Hepatocyte (in vitro differentiated cells): ENCODE data around the gene BBLN. TPM values are rescaled to one million over a fixed set of nuclear protein-coding genes. Genes with fewer than 3 reads are reported as not detected.

Experiments used
- DNase-seq: peaks from one replicate; pipeline ENCODE4 v3.0.0-alpha.2; 2016; ENCODE audit warnings: low spot score
- H2AFZ ChIP-seq: fragments of 200-600 bp; sonication (generic); 2 replicates; pipeline ENCODE4 v1.6.0; 2016; ENCODE audit warnings: antibody characterized with exemption, mild to moderate bottlenecking
- H3K27ac ChIP-seq: fragments of 200-600 bp; sonication (generic); 2 replicates; pipeline ENCODE4 v1.5.1; 2016; ENCODE audit warnings: mild to moderate bottlenecking
- H3K27me3 ChIP-seq: fragments of 200-600 bp; sonication (generic); 2 replicates; pipeline ENCODE4 v1.6.1; 2016
- H3K36me3 ChIP-seq: fragments of 200-600 bp; sonication (generic); replicated peaks from 2 replicates; pipeline ENCODE4 v1.5.1; 2016; ENCODE audit warnings: low read depth; ENCODE audit not compliant: insufficient read depth
- H3K4me1 ChIP-seq: fragments of 200-600 bp; sonication (generic); 2 replicates; pipeline ENCODE4 v1.5.1; 2016; ENCODE audit warnings: mild to moderate bottlenecking, moderate library complexity; ENCODE audit not compliant: insufficient read depth
- H3K4me2 ChIP-seq: fragments of 200-600 bp; sonication (generic); 2 replicates; pipeline ENCODE4 v1.6.0; 2016
- H3K4me3 ChIP-seq: fragments of 200-600 bp; sonication (generic); 2 replicates; pipeline ENCODE4 v1.5.1; 2016; ENCODE audit warnings: mild to moderate bottlenecking
- H3K79me2 ChIP-seq: fragments of 200-600 bp; sonication (generic); 2 replicates; pipeline ENCODE4 v1.6.0; 2017; ENCODE audit warnings: mild to moderate bottlenecking
- H3K9me2 ChIP-seq: fragments of 200-600 bp; sonication (generic); replicated peaks from 2 replicates; pipeline ENCODE4 v1.6.0; 2017; ENCODE audit warnings: mild to moderate bottlenecking; ENCODE audit not compliant: insufficient read depth
- H3K9me3 ChIP-seq: fragments of 200-600 bp; sonication (generic); 2 replicates; pipeline ENCODE4 v1.5.1; 2016; ENCODE audit warnings: low read depth, mild to moderate bottlenecking
- H4K20me1 ChIP-seq: fragments of 200-600 bp; sonication (generic); 2 replicates; pipeline ENCODE4 v1.6.0; 2016; ENCODE audit warnings: mild to moderate bottlenecking; ENCODE audit not compliant: insufficient read depth, poor library complexity, severe bottlenecking
- EZH2 ChIP-seq: fragments of 200-600 bp; sonication (generic); IDR thresholded peaks from 2 replicates; pipeline ENCODE4 v1.6.1; 2016; ENCODE audit warnings: antibody characterized with exemption, mild to moderate bottlenecking, borderline replicate concordance
- EZH2phosphoT487 ChIP-seq: fragments of 200-600 bp; sonication (generic); IDR thresholded peaks from one replicate; pipeline ENCODE4 v1.6.1; 2018; ENCODE audit warnings: antibody characterized with exemption, mild to moderate bottlenecking, low read depth, moderate library complexity; ENCODE audit not compliant: unreplicated experiment, severe bottlenecking
- WGBS: methylation state at CpG from one replicate; pipeline ENCODE4 v1.1.6; 2016; ENCODE audit warnings: low lambda C conversion rate; ENCODE audit errors: missing lambda C conversion rate; 5-methylcytosine and 5-hydroxymethylcytosine counted together
- polyA plus RNA-seq: library from polyadenylated mRNA; unstranded; fragments of >200 nt; fragmentation: Nextera tagmentation; extraction: Ambion mirVana; gene quantifications from 2 replicates; pipeline ENCODE4 v1.2.1, GENCODE V29; 2016
- total RNA-seq: library from RNA; depleted of rRNA; stranded (reverse); fragments of >200 nt; gene quantifications from 2 replicates; pipeline ENCODE4 v1.2.3, GENCODE V29; 2014
- TF ChIP-seq, protein P1 (sequence below): fragments of 200-600 bp; sonication (generic); IDR thresholded peaks from 2 replicates; pipeline ENCODE4 v1.5.1; 2016; ENCODE audit warnings: antibody characterized with exemption, mild to moderate bottlenecking; ENCODE audit not compliant: poor library complexity

BBLN gene
- total and polyA plus RNA-seq, 2 experiments from 2014 or later: 92.6 to 102 TPM

DNA sequence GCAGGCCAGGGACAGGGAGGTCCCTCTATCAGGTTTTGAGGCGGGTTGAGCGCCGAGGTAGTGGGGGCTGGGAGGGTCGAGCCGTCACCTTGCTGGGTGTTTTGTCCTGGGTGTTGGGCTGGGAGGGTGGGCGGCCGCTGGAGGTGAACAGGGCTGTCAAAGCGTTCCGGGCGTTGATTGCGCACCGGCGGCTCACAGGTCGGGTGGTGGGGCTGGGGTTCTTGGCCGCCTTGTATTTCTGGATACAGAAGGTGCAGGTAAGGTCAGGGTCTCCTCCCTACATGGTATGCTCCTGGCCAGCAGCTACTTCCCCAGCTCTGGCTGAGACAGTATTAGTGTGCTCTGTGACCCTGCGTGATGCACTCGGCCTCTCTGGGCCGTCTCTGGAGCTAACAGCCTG is 6.1 kb downstream of the BBLN start:
- no peaks in the 10 kb centered on the region for H3K36me3 ChIP-seq
- WGBS: 93% methylated on average over 13 of the region's 18 CpGs
- no peaks in the 10 kb centered on the region for H3K27me3 ChIP-seq

GRCh38 chr9:128167209-128167608 is 7.1 kb downstream of the BBLN start:
- no peaks in the 10 kb centered on the region for H3K27me3 ChIP-seq
- no peak for DNase-seq
- WGBS: 100% methylated on average over 4 of the region's 4 CpGs

More for the DNA sequence above, 6.1 kb downstream of the BBLN start:
- H3K4me1 ChIP-seq: no peaks in the 10 kb centered on the region
- H3K9me2 ChIP-seq: no peaks in the 10 kb centered on the region
- H3K9me3 ChIP-seq: no peaks in the 10 kb centered on the region
- no peaks in the 10 kb centered on the region for H3K79me2 ChIP-seq
- no peak overlapping the region for H2AFZ ChIP-seq
- no peaks in the 10 kb centered on the region for H4K20me1 ChIP-seq
- H3K4me2 ChIP-seq: no peak overlapping the region
- no peak overlapping the region for H3K4me3 ChIP-seq
- DNase-seq: no peak
- no peak overlapping the region for H3K27ac ChIP-seq
- no peak for TF ChIP-seq EZH2phosphoT487
- no peak for TF ChIP-seq EZH2
- TF ChIP-seq, protein P1, sequence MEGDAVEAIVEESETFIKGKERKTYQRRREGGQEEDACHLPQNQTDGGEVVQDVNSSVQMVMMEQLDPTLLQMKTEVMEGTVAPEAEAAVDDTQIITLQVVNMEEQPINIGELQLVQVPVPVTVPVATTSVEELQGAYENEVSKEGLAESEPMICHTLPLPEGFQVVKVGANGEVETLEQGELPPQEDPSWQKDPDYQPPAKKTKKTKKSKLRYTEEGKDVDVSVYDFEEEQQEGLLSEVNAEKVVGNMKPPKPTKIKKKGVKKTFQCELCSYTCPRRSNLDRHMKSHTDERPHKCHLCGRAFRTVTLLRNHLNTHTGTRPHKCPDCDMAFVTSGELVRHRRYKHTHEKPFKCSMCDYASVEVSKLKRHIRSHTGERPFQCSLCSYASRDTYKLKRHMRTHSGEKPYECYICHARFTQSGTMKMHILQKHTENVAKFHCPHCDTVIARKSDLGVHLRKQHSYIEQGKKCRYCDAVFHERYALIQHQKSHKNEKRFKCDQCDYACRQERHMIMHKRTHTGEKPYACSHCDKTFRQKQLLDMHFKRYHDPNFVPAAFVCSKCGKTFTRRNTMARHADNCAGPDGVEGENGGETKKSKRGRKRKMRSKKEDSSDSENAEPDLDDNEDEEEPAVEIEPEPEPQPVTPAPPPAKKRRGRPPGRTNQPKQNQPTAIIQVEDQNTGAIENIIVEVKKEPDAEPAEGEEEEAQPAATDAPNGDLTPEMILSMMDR: no peak

DNA sequence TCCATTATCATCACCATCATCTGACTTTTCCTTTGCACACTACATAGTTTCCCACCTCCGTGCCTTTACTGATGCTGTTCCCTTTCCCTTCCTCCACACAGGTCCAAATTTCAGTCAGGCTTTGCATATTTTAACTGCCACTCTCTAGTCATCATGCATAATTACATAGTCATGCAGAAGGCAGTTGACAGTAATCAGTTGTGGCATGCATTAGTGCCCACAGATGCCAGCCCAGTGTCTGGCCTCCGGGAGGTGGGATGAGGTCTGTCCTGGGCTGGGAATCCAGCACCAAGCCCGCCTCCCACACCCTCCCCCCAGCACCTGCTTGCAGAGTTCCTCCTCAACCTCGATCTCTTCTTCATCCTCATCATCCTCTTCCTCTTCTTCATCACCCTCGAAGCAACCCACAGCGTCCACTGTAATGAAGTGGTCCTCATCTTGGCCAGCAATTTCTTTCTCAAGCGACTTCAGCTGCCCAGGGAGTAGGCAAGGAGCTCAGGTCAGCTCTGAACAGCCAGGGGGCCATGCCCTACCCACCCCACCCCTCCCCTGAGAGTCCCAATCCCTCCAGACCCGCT is 8.8 kb downstream of the BBLN start:
- Histone ChIP-seq H3K4me2 (no peak overlapping the region), H3K9me3 (no peaks in the 10 kb centered on the region), H2AFZ (no peak overlapping the region), H3K4me3 (no peak overlapping the region), H3K27me3 (no peaks in the 10 kb centered on the region), H3K79me2 (no peaks in the 10 kb centered on the region), H3K9me2 (no peaks in the 10 kb centered on the region), H3K27ac (no peak overlapping the region), H4K20me1 (no peaks in the 10 kb centered on the region), H3K4me1 (no peaks in the 10 kb centered on the region), H3K36me3 (no peaks in the 10 kb centered on the region)
- no peak for TF ChIP-seq EZH2
- TF ChIP-seq EZH2phosphoT487: no peak
- TF ChIP-seq, protein P1: no peak
- no peak for DNase-seq
- WGBS: 97% methylated on average over 7 of the region's 8 CpGs

More at GRCh38 chr9:128167209-128167608, 7.1 kb downstream of the BBLN start:
- H2AFZ ChIP-seq: no peak overlapping the region
- no peak overlapping the region for H3K4me3 ChIP-seq
- no peaks in the 10 kb centered on the region for H3K4me1 ChIP-seq
- no peaks in the 10 kb centered on the region for H3K79me2 ChIP-seq
- H3K4me2 ChIP-seq: no peak overlapping the region
- no peak overlapping the region for H3K27ac ChIP-seq
- no peaks in the 10 kb centered on the region for H3K9me3 ChIP-seq
- no peaks in the 10 kb centered on the region for H4K20me1 ChIP-seq
- TF ChIP-seq EZH2 (no peak), EZH2phosphoT487 (no peak)
- TF ChIP-seq, protein P1: no peak
- no peaks in the 10 kb centered on the region for H3K36me3 ChIP-seq
- no peaks in the 10 kb centered on the region for H3K9me2 ChIP-seq

DNA sequence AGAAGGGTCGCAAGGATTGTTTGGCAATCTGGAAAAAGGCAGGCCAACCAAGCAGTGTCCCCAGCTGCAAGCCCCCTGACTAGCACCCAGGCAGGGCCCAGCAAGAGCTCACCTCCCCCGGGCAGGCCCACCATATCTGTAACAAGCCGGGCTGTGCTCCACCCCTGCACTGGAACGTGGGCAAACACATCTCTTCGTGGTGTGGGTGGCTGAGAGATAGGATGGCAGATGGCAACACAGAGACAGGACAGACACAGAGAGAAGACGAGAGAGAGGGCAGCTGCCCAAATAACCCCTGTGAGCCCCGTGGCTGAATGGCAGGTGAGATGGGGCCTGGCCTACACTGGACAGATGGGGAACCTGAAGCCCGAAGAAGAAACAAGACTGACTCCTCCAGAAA is 9.4 kb downstream of the BBLN start:
- 93% methylated on average over 8 of the region's 8 CpGs for WGBS
- no peaks in the 10 kb centered on the region for H3K36me3 ChIP-seq
- H3K4me1 ChIP-seq: no peaks in the 10 kb centered on the region
- H3K27ac ChIP-seq: no peak overlapping the region
- no peaks in the 10 kb centered on the region for H3K9me3 ChIP-seq
- DNase-seq: no peak
- TF ChIP-seq EZH2: no peak
- TF ChIP-seq EZH2phosphoT487: no peak
- TF ChIP-seq, protein P1: no peak
- no peak overlapping the region for H2AFZ ChIP-seq
- H3K27me3 ChIP-seq: no peaks in the 10 kb centered on the region
- H3K79me2 ChIP-seq: no peaks in the 10 kb centered on the region
- no peak overlapping the region for H3K4me3 ChIP-seq
- no peaks in the 10 kb centered on the region for H3K9me2 ChIP-seq
- no peak overlapping the region for H3K4me2 ChIP-seq
- H4K20me1 ChIP-seq: no peaks in the 10 kb centered on the region
